Body of pancreas (tissue), 4 donors: ENCODE results near the gene ZNF189.

ENCODE experiments used
- CTCF ChIP-seq, 7 experiments: fragments of 450-650 bp in 4 of 7; fragments of 200-600 bp in 3 of 7; sonication (generic) in 3 of 7; IDR thresholded peaks; one replicate each; pipeline ENCODE4 v1.5.1; 2016 to 2019; ENCODE audit warnings: antibody characterized with exemption in 7 of 7
- POLR2A ChIP-seq, 3 donors: fragments of 450-650 bp; IDR thresholded peaks; one replicate each; pipeline ENCODE4 v1.6.1; 2016; ENCODE audit warnings: antibody characterized with exemption in 3 of 3, mild to moderate bottlenecking in 2 of 3

GRCh38 chr9:101429736-101430135, 31.1 kb downstream of the ZNF189 start:
- TF ChIP-seq CTCF (IDR thresholded peaks at IDR 0.05) (no peak), POLR2A (IDR thresholded peaks at IDR 0.05) (no peak)
